HCEC 1CT (cell line): ENCODE results near the gene DNM1L.
"Not testable (repeated sequence)": the region's sequence is repeated elsewhere in the genome, so short reads cannot be mapped to it uniquely, and the experiment has no call there.

Experiments
- DNase-seq: peaks from one replicate; pipeline ENCODE4 v3.0.0-alpha.2; 2017

The DNM1L gene

DNA sequence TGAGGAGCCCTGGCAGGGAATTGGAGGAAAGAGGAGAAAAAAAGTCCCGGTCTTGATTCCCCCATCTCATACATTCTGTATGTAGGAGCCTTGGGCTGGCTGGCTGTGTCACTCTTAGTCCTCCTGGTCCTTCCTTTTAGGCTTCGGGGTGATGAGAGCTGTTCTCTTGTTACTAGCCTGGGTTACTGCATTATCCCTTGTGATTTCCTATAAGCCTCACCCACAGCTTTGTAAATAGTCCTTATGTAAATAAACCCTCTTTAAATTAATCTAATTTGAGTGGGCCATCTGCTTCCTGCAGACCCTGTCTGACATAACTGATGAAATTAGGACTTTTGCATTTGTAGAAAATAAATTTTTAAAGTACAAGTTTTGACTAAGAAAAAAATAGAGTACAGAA, 19.2 kb downstream of the DNM1L start:
- DNase-seq, result no peak

DNA sequence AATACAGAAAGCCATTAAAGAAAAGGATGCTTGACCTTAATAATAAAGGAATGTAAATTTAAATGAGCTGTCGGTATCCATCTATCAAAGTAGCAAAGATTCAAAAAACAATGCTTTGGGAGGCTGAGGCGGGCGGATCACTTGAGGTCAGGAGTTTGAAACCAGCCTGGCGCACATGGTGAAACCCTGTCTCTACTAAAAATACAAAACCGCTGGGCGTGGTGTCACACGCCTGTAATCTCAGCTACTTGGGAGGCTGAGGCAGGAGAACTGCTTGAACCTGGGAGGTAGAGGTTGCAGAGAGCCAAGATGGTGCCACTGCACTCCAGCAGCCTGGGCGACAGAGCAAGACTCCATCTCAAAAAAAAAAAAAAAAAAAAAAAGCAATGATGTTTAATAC, 20.3 kb downstream of the DNM1L start:
- DNase-seq, result not testable (repeated sequence)

- DNase-seq, result peak; percentile 7
These were observed 23.4 kb downstream of the DNM1L start for GRCh38 chr12:32702473-32702872.

GRCh38 chr12:32702946-32703345, 23.8 kb downstream of the DNM1L start:
- DNase-seq, result no peak

DNA sequence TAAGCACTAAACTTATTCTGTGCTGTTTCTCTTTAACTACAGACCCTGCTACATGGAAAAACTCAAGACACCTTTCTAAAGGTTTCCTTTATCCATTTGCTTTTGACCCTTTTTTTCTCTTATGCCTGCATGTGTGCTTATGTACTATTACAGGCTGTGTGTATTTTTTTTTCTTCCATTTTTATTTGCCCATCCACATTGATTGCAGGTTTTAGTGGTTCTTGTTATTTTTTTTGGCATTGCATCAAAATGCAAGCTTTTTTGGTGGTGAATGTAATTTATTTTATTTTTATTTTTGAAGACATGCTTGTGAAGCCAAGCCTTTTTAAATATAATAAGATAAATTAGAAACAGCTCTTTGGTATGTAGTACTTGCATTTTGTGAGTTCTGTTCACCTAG, 26.7 kb downstream of the DNM1L start:
- no peak for DNase-seq

DNA sequence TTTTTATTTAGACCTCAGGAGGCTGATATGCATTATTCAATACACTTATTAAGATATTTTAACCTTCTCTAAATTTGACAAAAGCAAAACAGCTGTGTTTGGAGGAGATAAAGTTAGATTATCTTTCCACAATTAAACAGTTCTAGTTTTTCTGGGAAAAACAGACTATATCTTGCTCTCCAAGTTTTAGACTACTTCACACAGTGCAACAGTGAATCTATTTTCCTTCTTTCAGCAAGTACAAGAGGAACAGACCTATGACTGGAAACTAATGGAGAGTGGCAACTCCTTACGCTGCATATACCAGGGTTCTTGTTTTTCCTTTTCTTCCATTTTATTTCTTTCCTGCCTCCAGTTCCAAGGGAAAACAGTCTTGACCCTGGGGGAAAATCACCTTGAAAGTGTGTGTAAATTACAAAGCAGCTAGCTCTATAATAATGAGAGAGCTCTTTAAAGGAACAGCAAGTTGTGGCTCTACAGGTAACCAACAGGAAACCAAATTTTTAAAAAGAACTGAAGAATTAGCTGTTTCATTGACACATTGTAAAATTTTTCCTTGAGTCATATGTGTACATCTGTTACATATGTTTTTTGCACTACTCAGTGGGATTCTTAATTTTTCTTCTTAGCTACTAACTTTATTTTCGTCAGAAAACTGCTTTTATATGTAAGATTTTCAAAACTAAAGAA, 27.4 kb downstream of the DNM1L start:
- no peak for DNase-seq

GRCh38 chr12:32708926-32709325, 29.8 kb downstream of the DNM1L start:
- no peak for DNase-seq

DNA sequence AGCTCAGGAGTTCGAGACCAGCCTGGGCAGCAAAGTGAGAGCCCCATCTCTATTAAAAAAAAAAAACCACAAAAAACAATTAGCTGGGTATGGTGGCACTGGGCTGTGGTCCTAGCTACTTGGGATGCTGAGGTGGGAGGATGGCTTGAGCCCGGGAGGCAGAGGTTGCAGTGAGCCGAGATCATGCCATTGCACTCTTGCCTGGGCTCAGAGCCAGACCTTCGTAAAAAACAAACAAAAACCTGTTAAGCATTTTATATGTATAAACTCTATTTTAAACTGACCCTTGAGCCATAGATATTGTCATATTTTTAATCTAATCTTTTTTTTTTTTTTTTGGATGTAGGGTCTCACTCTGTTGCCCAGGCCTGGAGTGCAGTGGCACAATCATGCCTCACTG, 35.7 kb downstream of the DNM1L start:
- DNase-seq, result no peak

DNA sequence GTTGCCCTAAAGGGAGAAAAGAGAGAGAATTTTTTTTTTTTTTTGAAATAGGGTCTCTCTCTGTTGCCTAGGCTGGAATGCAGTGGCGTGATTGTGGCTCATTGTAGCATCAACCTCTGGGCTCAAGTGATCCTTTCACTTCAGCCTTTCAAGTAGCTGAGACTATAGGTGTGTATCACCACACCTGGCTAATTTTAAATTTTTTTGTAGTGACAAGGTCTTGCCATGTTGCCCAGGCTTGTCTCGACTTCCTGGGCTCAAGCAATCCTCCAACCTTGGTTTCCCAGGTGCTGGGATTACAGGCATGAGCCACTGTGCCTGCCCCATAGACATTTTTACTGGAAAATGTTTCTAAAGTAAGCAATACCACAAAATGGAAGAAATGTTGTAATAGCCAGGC, 39.8 kb downstream of the DNM1L start:
- DNase-seq, result no peak

- not testable (repeated sequence) for DNase-seq
These were observed 46.2 kb downstream of the DNM1L start for GRCh38 chr12:32725308-32725707.

- DNase-seq, result no peak
These were observed 47.2 kb downstream of the DNM1L start for GRCh38 chr12:32726286-32726685.

GRCh38 chr12:32727237-32727636, 48.1 kb downstream of the DNM1L start:
- DNase-seq, result no peak

- DNase-seq, result no peak
These were observed 55.9 kb downstream of the DNM1L start for GRCh38 chr12:32734952-32735351.

DNA sequence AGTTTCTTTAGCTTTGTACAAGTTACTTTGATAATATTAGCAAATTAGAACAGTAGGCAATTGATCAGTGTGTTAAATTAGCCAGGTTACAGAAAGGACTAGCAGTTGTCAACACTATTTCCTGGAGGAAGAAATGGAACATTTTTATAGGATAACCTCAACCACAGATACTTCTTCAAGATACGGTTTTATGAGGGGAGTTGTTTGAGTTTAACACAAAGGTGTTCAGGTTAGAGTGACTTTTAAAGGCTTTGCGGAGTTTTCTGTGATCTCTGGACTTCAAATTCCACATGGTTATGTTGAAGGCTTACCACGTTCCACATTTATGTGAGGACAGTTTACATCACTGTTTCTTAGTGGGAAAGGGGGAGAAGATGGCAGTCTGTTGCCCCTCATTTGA, 57.3 kb downstream of the DNM1L start:
- no peak for DNase-seq

- no peak for DNase-seq
These were observed 58.6 kb downstream of the DNM1L start for GRCh38 chr12:32737715-32738114.

DNA sequence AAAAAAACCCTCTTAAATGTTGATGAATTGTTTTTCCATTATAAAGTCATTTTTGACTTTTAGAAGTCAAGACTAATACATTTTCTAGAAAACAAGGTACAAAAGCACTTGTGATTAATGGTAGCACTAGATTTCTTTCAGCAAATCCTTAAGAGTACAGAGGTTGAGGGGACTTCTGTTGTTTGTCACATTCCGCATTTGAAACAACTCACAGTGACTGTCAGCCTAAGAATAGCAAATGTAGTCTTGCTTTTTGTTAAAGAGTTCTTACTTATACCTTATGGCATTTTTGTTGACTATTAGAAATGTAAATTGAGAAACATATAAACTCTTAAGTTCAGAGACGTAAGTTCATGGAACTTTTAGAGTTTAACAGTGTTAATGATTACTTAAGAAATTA, 60.2 kb downstream of the DNM1L start:
- DNase-seq, result no peak

DNA sequence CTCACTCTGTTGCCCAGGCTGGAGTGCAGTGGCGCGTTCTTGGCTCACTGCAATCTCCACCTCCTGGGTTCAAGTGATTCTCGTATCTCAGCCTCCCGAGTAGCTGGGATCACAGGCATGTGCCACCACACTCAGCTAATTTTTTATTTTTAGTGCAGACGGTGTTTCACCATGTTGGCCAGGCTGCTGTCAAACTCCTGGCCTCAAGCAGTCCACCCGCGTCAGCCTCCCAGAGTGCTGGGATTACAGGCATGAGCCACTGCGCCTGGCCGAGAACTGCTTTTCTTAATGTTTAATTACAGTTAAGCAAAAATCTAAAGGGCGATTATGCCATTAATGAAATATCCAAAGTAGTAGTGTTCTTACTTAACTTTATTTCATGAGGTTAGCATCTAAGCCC, 63.0 kb downstream of the DNM1L start:
- DNase-seq, result no peak

DNA sequence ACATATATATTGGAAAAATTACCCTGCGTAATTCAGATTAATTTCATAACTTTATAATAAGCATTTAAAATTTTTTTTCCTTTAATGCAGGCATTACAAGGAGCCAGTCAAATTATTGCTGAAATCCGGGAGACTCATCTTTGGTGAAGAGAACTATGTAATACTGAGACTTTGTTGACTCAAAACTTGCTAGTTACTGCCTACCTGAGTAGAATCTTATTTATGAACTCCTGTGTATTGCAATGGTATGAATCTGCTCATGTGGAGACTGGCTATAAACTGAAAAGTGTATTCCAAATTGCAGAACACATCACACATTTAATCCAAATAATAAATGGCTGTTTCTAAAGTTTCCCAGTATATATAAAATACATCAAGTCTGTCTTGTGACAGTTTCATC, 64.2 kb downstream of the DNM1L start:
- DNase-seq, result no peak

- DNase-seq, result no peak
These were observed 74.5 kb downstream of the DNM1L start for GRCh38 chr12:32753605-32754004.

DNA sequence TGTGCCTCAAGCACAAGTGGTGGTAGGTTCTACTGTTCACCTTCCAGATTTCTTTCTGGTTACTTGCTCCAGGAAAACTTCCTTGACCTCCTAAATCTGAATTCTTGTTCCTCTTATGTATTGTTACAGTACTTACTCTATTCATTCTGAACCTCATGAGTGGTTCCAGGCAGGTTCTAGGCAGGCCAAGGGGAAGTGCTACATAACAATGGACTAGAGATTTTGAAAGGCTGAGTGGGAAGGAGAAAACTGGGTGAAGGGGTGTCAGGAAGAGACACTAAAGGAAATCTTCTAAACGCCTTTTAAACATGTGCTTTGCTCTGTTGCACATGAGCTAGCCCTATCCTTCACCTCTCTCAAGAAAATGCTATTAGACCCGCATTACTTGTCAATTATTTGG, 75.0 kb downstream of the DNM1L start:
- DNase-seq, result no peak

- peak; percentile 87 for DNase-seq
These were observed 76.1 kb downstream of the DNM1L start for GRCh38 chr12:32755051-32755653.

DNA sequence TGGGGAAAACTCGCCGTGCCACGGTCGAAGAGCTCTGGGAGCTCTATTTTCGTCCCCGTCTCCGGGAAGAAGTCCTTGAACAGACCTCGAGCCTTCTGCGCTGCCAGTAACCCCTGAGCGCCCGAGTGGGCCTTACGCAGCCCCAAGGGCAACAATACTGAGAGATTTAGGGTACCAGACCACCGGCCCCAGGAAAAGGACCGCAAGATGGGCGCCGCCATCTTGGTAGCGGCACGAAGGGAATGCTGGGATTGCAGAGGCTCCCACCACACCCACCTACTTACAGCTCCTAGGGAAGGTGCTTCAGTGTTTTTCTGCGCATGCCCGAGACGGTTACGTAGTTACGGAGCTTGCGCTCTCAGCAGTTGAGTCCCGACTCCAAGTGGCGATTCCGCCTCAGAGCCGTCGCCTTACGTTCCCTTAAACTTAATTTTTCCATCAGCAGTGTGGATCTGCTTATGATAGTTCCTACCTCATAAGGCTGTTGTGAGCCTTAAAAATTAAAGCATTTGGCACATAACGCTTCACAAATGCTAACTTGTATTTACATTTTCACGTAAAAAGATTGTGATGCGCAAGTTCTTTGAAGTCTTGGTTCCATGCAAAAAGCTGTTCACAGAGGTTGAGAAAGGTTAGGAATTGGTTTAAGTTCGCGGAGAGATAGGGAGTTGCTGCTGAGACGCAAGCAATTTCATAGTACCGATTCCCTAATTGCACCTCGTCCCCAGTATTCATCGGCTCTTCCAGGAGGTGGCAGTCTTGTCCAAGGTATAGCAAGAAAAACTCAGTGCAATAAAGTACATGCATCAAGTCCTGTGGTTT, 76.8 kb downstream of the DNM1L start, which contains the start of gene YARS2:
Gene YARS2, minus strand, starts transcription at position 244 of the 822 bp plus-strand sequence. Its CDS starts 23 bp downstream, at position 221.
- DNase-seq, result peak; percentile 97

GRCh38 chr12:32756476-32757066, 77.5 kb downstream of the DNM1L start:
- DNase-seq, result no peak

GRCh38 chr12:32757157-32757556, 78.1 kb downstream of the DNM1L start:
- DNase-seq, result no peak
